Breast epithelium (tissue), 4 donors: ENCODE data around the gene CHKA. TPM values are rescaled to one million over a fixed set of nuclear protein-coding genes. Genes with fewer than 3 reads are reported as not detected.

Experiments used
- DNase-seq, 2 donors: peaks; one replicate each; pipeline ENCODE4 v3.0.0-alpha.2; 2019; ENCODE audit warnings: low spot score in 2 of 2
- H3K27ac ChIP-seq, 2 donors: fragments of 200-600 bp; sonication (generic) in 1 of 2; one replicate each; pipeline ENCODE4 v1.5.1; 2016 to 2019; ENCODE audit warnings: mild to moderate bottlenecking in 1 of 2
- H3K27me3 ChIP-seq, 2 donors: fragments of 200-600 bp; sonication (generic) in 1 of 2; one replicate each; pipeline versions ENCODE4 v1.5.1 to v1.6.0; 2017 to 2019; ENCODE audit warnings: control low read depth in 1 of 2, mild to moderate bottlenecking in 1 of 2
- H3K36me3 ChIP-seq: fragments of 200-600 bp; one replicate; pipeline ENCODE4 v1.5.1; 2019
- H3K4me1 ChIP-seq, 2 donors: fragments of 200-600 bp; sonication (generic); one replicate each; pipeline ENCODE4 v1.5.1; 2016 to 2019; ENCODE audit warnings: control low read depth in 1 of 2
- H3K4me3 ChIP-seq, 3 donors: fragments of 200-600 bp; sonication (generic); 1 replicate in 2 of 3; 2 replicates in 1 of 3; pipeline ENCODE4 v1.5.1; 2016 to 2019; ENCODE audit warnings: mild to moderate bottlenecking in 3 of 3, moderate library complexity in 2 of 3
- H3K9me3 ChIP-seq, 2 donors: fragments of 200-600 bp; sonication (generic) in 1 of 2; one replicate each; pipeline ENCODE4 v1.5.1; 2016 to 2019; ENCODE audit warnings: control low read depth in 1 of 2
- POLR2A ChIP-seq: fragments of 450-650 bp; IDR thresholded peaks from one replicate; pipeline ENCODE4 v1.6.1; 2016; ENCODE audit warnings: antibody characterized with exemption, mild to moderate bottlenecking, moderate library complexity
- POLR2AphosphoS5 ChIP-seq, 3 donors: sonication (generic); formaldehyde crosslinking; IDR thresholded peaks; one replicate each; pipeline ENCODE4 v1.6.1; 2017; ENCODE audit warnings: antibody characterized with exemption in 3 of 3
- intact Hi-C: fragments of 100-400 bp; cut with DNase I; formaldehyde crosslinking; loops from one replicate; pipeline ENCODE4 v1.15.1; 2023; ENCODE audit warnings: low total_unique reads
- total RNA-seq, 3 donors: library from RNA; depleted of rRNA; stranded (reverse); fragments of >200 nt; gene quantifications; one replicate each; pipeline ENCODE4 v1.1.0, GENCODE V29; 2016
- TF ChIP-seq, protein P1 (sequence below), 3 donors: fragments of 450-650 bp; IDR thresholded peaks; one replicate each; pipeline ENCODE4 v1.5.1; 2016 to 2017; ENCODE audit warnings: antibody characterized with exemption in 3 of 3, mild to moderate bottlenecking in 3 of 3, moderate library complexity in 3 of 3

Gene CHKA
- total RNA-seq, 3 donors from 2014 or later = 52.1 to 73.0 (median 71.7) TPM

- TF ChIP-seq, protein P1, sequence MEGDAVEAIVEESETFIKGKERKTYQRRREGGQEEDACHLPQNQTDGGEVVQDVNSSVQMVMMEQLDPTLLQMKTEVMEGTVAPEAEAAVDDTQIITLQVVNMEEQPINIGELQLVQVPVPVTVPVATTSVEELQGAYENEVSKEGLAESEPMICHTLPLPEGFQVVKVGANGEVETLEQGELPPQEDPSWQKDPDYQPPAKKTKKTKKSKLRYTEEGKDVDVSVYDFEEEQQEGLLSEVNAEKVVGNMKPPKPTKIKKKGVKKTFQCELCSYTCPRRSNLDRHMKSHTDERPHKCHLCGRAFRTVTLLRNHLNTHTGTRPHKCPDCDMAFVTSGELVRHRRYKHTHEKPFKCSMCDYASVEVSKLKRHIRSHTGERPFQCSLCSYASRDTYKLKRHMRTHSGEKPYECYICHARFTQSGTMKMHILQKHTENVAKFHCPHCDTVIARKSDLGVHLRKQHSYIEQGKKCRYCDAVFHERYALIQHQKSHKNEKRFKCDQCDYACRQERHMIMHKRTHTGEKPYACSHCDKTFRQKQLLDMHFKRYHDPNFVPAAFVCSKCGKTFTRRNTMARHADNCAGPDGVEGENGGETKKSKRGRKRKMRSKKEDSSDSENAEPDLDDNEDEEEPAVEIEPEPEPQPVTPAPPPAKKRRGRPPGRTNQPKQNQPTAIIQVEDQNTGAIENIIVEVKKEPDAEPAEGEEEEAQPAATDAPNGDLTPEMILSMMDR (IDR thresholded peaks at IDR 0.05) = no peak
- TF ChIP-seq POLR2AphosphoS5 (IDR thresholded peaks at IDR 0.05) (no peak), POLR2A (no peak)
- no peaks in the 10 kb centered on the region for H3K9me3 ChIP-seq
- intact Hi-C loops = no loop called here
- no peak overlapping the region for H3K4me3 ChIP-seq
- peaks cover 12 to 18% of the 10 kb centered on the region in 2 donors for H3K4me1 ChIP-seq
- no peak for DNase-seq
- no peaks in the 10 kb centered on the region for H3K36me3 ChIP-seq
- H3K27me3 ChIP-seq = no peaks in the 10 kb centered on the region
- H3K27ac ChIP-seq = peak overlapping the region; percentile 88 to 92
Measured at GRCh38 chr11:68041617-68042218, 79.5 kb downstream of the CHKA start.

DNA sequence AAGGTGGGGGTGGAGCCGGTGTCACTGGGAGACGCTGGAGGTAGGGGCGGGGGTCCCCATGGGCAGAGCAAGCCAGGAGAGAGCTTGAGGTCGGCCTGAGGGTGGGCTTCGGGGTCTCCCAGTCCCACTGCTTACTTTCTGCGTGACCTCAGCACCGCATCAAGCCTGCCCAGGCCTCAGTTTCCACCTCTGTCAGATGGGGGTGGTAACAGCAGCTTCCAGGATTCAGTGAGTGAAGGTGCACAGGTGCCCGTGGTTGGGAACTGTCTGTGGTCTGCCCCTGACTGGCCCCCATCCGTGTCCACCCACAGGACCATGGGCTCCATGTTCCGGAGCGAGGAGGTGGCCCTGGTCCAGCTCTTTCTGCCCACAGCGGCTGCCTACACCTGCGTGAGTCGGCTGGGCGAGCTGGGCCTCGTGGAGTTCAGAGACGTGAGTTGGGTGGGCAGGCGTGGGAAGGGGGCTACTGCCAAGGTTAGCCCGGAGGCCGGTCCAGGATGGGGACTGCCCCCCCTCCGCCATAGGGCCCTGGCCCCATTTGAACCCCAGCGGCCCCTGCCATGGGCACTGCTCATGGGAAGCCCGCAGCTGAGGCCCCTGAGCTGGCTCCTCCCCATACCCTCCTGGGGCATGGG, 80.1 kb downstream of the CHKA start:
- H3K36me3 ChIP-seq = no peaks in the 10 kb centered on the region
- H3K4me3 ChIP-seq = peak overlapping the region; percentile 68 to 79 (median 69)
- peak overlapping the region; percentile 88 to 92 for H3K27ac ChIP-seq
- intact Hi-C loops = no loop called here
- H3K9me3 ChIP-seq = no peaks in the 10 kb centered on the region
- H3K4me1 ChIP-seq = peaks cover 12 to 20% of the 10 kb centered on the region in 2 donors
- TF ChIP-seq, protein P1 (IDR thresholded peaks at IDR 0.05) = no peak
- TF ChIP-seq POLR2AphosphoS5 (IDR thresholded peaks at IDR 0.05) = no peak
- TF ChIP-seq POLR2A = no peak
- H3K27me3 ChIP-seq = no peaks in the 10 kb centered on the region
- no peak for DNase-seq

DNA sequence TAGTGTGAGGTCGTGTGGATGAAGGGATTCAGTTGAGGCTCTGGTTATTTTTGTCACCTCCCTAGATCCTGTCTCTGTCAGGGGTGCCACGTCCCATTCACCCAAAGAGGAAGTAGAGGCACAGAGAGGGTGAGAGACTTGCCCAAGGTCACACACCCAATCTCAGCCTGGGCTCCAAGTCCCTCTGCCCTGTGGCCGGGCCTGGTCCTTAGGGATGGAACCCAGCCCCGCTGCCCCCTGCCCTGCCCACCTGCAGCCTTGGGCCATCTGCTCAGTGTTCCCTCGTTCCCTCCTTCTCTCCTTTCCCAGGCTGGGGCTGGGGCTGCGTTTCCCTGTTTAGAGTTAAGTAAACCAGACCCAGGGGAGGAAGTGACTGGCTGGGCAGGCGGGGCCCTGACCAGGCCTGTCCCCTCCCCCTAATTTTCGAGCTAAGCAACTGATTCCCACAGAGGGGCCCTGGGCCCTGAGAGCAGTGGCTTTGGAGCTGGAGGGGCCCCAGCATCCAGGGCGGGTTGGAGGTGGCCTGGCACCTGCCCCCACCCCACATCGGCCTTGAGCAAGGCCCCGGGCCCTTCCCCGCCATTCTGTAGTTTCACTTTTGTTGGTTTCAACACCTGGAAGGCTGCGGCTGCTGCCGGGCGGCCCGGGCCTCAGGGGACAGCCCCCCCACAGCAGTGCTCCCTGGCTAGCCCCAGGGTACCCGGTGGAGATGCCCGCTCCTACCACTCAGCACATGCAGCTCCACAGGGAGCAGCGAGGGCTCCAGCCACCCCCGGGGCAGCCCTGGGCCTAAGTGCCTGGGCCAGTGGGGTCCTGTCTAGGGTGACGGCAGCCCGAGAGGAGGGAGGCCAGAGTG, 80.9 kb downstream of the CHKA start:
- Histone ChIP-seq H3K4me1 (peaks cover 12 to 20% of the 10 kb centered on the region in 2 donors), H3K36me3 (no peaks in the 10 kb centered on the region)
- intact Hi-C loops = no loop called here

DNA sequence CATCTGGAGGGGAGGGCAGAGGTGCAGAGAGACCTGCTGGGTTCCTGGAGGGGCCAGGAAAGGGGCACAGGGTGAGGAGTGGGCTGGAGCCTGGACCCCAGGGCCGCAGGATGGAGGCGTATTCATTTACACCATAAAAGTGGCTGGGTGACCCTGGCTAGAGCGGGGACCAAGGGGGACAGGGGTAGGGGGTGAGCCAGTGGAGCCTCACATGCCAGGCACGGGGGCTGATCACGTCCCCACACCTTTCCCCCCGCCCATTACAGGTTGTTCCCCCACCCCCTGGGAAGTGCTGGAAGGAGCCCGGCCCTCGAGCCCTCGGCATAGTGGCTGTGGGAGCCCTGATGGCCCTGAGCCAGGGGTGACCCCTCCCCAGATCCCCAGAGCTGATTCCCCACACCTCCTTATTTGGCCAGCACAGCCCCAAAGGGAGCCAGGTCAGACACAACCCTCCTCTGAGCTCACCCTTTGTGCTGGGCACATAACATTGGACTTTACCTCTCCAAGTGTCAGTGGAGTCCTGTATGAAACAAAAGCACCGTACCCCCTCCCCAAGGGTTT, 81.6 kb downstream of the CHKA start:
- TF ChIP-seq, protein P1 (IDR thresholded peaks at IDR 0.05) = no peak
- TF ChIP-seq POLR2AphosphoS5 (IDR thresholded peaks at IDR 0.05) (no peak), POLR2A (no peak)
- Histone ChIP-seq H3K9me3 (no peaks in the 10 kb centered on the region), H3K4me1 (peaks cover 12 to 20% of the 10 kb centered on the region in 2 donors), H3K4me3 (peak overlapping the region; percentile 68 to 79 (median 69)), H3K27me3 (no peaks in the 10 kb centered on the region), H3K36me3 (no peaks in the 10 kb centered on the region), H3K27ac (peak overlapping the region; percentile 88 to 92)
- intact Hi-C loops = no loop called here
- no peak for DNase-seq

More for the DNA sequence above, 80.9 kb downstream of the CHKA start:
- H3K4me3 ChIP-seq = peak overlapping the region; percentile 68 to 79 (median 69)
- H3K27ac ChIP-seq = peak overlapping the region; percentile 88 to 92
- H3K27me3 ChIP-seq = no peaks in the 10 kb centered on the region
- TF ChIP-seq POLR2AphosphoS5 (IDR thresholded peaks at IDR 0.05) (peak in 1 of 3 donors; percentile 44), POLR2A (no peak)
- TF ChIP-seq, protein P1 (IDR thresholded peaks at IDR 0.05) = no peak
- DNase-seq = no peak
- no peaks in the 10 kb centered on the region for H3K9me3 ChIP-seq
